Psoas muscle (tissue), 8 donors: Measurements from ENCODE around the gene SH3D19. TPM values are rescaled to one million over a fixed set of nuclear protein-coding genes. Genes with fewer than 3 reads are reported as not detected.

Experiments used
- ATAC-seq, 4 donors: fragments of 200-7000 bp; cut with Tn5 transposase; one replicate each; pipeline ENCODE4 v1.9.1; 2020; ENCODE audit warnings: moderate library complexity in 3 of 4, mild to moderate bottlenecking in 2 of 4
- DNase-seq, 2 donors: peaks; one replicate each; pipeline ENCODE4 v3.0.0-alpha.2; 2020
- H3K27ac ChIP-seq: fragments of 200-600 bp; one replicate; pipeline ENCODE4 v1.8.0; 2022
- H3K27me3 ChIP-seq, 3 donors: fragments of 200-600 bp in 1 of 3; one replicate each; pipeline versions ENCODE4 v1.6.1 to v1.8.0; 2013 to 2022; ENCODE audit warnings: low read length in 2 of 3, mild to moderate bottlenecking in 2 of 3, moderate library complexity in 1 of 3; ENCODE audit not compliant: insufficient read depth in 3 of 3
- H3K36me3 ChIP-seq, 2 donors: fragments of 200-600 bp in 1 of 2; one replicate each; pipeline versions ENCODE4 v1.6.1 to v1.8.0; 2013 to 2022; ENCODE audit warnings: low read depth in 1 of 2, mild to moderate bottlenecking in 1 of 2, moderate library complexity in 1 of 2; ENCODE audit not compliant: insufficient read depth in 1 of 2
- H3K4me1 ChIP-seq: fragments of 200-600 bp; one replicate; pipeline ENCODE4 v1.8.0; 2022
- H3K4me3 ChIP-seq: fragments of 200-600 bp; one replicate; pipeline ENCODE4 v1.8.0; 2022; ENCODE audit warnings: mild to moderate bottlenecking
- H3K9me3 ChIP-seq: fragments of 200-600 bp; one replicate; pipeline ENCODE4 v1.8.0; 2022
- WGBS, 3 donors: extraction: QIAGEN DNeasy Blood & Tissue Kit; methylation state at CpG; one replicate each; pipeline versions ENCODE4 v1.1.6 to v1.1.7; 2013; 5-methylcytosine and 5-hydroxymethylcytosine counted together
- intact Hi-C, 2 donors: fragments of 100-400 bp; cut with DNase I; formaldehyde crosslinking; loops; one replicate each; pipeline versions ENCODE4 v1.11.0 to v1.14.2; 2022
- long read RNA-seq, 2 donors: library from polyadenylated mRNA; unstranded; transcript quantifications; one replicate each; pipeline ENCODE4 v2.0.0, GENCODE V29; 2021
- polyA plus RNA-seq, 3 donors: library from polyadenylated mRNA; stranded (reverse); fragments of 200-250 nt; gene quantifications; one replicate each; pipeline ENCODE4 v1.2.3, GENCODE V29; 2013
- total RNA-seq, 4 donors: library from RNA; stranded (reverse); fragmentation: NEBNext Ultra II Directional in 2 of 4; extraction: Animal tissue kit (Norgen Biotek cat#: 25700) in 2 of 4; gene quantifications; one replicate each; pipeline versions ENCODE4 v1.2.1 to v1.2.4, GENCODE V29; 2021 to 2023
- TF ChIP-seq, protein P1 (sequence below): fragments of 200-600 bp; IDR thresholded peaks from one replicate; pipeline ENCODE4 v1.8.0; 2022; ENCODE audit warnings: antibody characterized with exemption
- donor health status: healthy with polysubstance abuse.
- donor health status: DM: no; HTN: no; CAD: no; lungs with moderate emphysema.
- donor health status: Bipolar disorder and iron deficiency.
- donor health status: healthy.
- donor health status: DM: yes; HTN: yes; CAD: no.
- donor health status: DM: no; HTN: no; CAD: no.
- donor health status: DM: no; HTN: no; CAD: no.
- donor health status: DM: yes; HTN: yes; CAD: no.

The SH3D19 gene, protein sequence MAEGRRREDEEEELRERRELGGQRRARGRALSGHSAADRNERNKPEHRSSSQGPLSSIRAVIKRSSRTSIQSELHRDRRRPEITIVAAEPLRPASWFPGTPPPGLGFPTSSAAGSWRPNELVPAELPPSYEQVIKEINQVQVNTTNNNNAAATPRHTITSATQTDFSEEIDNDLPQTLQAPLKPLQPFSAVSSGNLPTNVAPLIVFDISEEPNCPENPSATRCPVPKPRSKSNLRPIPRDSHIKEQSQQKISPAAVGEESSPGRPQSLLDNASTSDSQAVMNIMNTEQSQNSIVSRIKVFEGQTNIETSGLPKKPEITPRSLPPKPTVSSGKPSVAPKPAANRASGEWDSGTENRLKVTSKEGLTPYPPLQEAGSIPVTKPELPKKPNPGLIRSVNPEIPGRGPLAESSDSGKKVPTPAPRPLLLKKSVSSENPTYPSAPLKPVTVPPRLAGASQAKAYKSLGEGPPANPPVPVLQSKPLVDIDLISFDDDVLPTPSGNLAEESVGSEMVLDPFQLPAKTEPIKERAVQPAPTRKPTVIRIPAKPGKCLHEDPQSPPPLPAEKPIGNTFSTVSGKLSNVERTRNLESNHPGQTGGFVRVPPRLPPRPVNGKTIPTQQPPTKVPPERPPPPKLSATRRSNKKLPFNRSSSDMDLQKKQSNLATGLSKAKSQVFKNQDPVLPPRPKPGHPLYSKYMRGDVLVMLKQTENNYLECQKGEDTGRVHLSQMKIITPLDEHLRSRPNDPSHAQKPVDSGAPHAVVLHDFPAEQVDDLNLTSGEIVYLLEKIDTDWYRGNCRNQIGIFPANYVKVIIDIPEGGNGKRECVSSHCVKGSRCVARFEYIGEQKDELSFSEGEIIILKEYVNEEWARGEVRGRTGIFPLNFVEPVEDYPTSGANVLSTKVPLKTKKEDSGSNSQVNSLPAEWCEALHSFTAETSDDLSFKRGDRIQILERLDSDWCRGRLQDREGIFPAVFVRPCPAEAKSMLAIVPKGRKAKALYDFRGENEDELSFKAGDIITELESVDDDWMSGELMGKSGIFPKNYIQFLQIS
- total RNA-seq: 10 to 100 TPM; 26.9 to 59.0 (median 32.4) TPM
- polyA plus RNA-seq: 10 to 100 TPM in 2 of 3 donors, 1 to 10 TPM in 1; 7.0 to 15.9 (median 13.4) TPM
- long read RNA-seq, donor 1, partial matches to known transcripts: 5 of 12 reads
- long read RNA-seq, donor 1, other reads (novel, unspliced or antisense): 7 of 12 reads
- long read RNA-seq, donor 2, full-length matches to known transcripts: 5 of 29 reads
- long read RNA-seq, donor 2, partial matches to known transcripts: 9 of 29 reads
- long read RNA-seq, donor 2, other reads (novel, unspliced or antisense): 15 of 29 reads

DNA sequence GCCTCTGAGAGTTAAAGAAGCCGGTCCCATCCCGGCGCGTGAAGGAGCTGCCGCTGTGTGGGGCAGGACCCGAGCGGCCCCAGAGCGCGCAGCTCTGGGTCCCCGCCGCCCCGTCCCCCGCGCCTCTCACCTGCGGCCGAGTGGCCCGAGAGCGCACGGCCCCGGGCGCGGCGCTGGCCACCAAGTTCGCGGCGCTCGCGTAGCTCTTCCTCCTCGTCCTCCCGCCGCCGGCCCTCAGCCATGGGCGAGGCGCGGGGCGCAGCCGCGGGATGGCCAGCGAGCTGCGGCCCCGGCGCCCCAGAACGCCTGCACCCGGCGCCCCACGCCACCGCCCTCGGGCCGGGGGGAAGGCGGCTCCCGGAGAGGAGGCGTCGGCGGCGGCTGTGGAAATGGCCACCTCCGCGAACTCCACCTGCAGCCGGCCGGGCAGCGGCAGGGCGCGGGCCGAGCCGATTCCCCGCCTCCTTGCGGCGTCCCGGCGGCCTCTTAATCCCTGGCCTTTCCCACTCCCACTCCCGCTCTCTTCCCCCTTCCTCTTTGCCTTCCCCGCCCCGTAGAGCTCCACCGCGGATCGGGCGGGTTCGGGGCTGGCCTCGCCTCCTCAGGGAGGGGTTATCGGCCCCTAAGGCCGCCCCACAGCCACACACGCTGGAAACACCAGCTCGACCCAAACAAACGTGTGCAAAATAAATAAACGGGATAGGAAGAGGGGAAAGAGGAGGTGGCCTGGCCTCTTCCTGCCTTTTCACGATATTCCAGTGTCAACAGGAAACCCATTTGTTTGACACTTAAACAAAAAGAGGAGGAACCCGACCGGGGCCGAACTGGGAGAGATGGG lies at the start of gene SH3D19:
Gene SH3D19, minus strand, starts transcription at position 495 of the 838 bp plus-strand sequence. Its CDS starts 253 bp downstream, at position 242.
- ATAC-seq: peak; percentile 63 to 82 (median 73)
- TF ChIP-seq, protein P1, sequence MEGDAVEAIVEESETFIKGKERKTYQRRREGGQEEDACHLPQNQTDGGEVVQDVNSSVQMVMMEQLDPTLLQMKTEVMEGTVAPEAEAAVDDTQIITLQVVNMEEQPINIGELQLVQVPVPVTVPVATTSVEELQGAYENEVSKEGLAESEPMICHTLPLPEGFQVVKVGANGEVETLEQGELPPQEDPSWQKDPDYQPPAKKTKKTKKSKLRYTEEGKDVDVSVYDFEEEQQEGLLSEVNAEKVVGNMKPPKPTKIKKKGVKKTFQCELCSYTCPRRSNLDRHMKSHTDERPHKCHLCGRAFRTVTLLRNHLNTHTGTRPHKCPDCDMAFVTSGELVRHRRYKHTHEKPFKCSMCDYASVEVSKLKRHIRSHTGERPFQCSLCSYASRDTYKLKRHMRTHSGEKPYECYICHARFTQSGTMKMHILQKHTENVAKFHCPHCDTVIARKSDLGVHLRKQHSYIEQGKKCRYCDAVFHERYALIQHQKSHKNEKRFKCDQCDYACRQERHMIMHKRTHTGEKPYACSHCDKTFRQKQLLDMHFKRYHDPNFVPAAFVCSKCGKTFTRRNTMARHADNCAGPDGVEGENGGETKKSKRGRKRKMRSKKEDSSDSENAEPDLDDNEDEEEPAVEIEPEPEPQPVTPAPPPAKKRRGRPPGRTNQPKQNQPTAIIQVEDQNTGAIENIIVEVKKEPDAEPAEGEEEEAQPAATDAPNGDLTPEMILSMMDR: no peak
- WGBS, 3 donors: 1 to 2% (median 2%) methylated on average over 40 to 88 of the region's 88 CpGs
- peaks cover 4% of the 10 kb centered on the region for H3K4me1 ChIP-seq
- H3K9me3 ChIP-seq: no peaks in the 10 kb centered on the region
- peak within 1 kb of the TSS; percentile 87 for H3K4me3 ChIP-seq
- intact Hi-C loops: loop anchor here in 1 of 2 donors (10.0 kb wide), 1 partner anchor 51 kb away; the partner anchor contains the start of gene PRSS48
- H3K27me3 ChIP-seq: no peaks in the 10 kb centered on the region
- peak within 1 kb of the TSS; percentile 94 for H3K27ac ChIP-seq
- DNase-seq: peak; percentile 70 to 84
- H3K36me3 ChIP-seq: no peaks in the 10 kb centered on the region

DNA sequence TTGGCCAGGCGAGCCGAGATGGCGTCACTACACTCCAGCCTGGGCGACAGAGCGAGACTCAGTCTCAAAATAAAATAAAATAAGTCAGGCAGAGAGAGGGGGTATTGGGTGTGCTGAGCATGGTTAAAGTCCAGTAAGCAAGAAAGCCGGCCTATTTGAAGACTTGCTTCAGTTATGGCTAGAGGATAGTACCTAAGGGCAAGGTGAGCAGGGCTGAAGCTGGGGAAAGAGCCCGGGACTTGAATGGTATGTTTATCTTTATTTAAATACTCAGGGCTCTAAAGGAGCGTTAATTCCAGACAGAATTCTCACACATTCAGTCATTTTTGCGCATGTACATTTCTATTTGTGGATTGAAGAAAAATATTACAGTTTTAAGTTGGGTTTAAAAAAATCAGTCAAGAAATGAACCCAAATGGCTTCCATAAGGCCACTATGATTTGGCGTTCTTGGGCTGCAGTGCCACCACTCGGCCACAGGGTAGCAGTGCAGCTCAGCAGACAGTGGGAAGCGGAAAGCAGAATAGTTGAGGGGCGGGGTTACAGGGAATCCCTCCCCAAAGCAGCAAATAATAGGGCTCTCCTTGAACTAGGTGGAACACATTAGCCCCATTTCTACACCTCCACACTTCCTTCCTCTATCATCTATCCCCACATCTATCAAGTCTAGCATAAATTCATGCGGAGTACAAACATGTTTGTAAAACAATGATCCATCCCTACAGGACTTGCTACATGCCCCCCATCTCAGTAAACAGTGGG lies 37.2 kb upstream of the SH3D19 start:
- DNase-seq (peak; percentile 82 to 86), ATAC-seq (peak; percentile 96 to 99 (median 98))
- TF ChIP-seq, protein P1: peak; percentile 99
- intact Hi-C loops: loop anchor here (5.0 to 10.0 kb wide), 6 partner anchors 45 to 252 kb away; partner anchors contain the start of genes PRSS48 (in 2 of the 2) and FHIP1A (in 1 of the 2)
- H3K27me3 ChIP-seq: no peaks in the 10 kb centered on the region
- H3K9me3 ChIP-seq: no peaks in the 10 kb centered on the region
- peak overlapping the region; percentile 20 for H3K27ac ChIP-seq
- 43 to 50% (median 49%) methylated on average over 12 to 14 of the region's 14 CpGs for WGBS, 3 donors
- H3K4me3 ChIP-seq: no peak overlapping the region
- H3K36me3 ChIP-seq: no peaks in the 10 kb centered on the region
- peaks cover 3% of the 10 kb centered on the region for H3K4me1 ChIP-seq

DNA sequence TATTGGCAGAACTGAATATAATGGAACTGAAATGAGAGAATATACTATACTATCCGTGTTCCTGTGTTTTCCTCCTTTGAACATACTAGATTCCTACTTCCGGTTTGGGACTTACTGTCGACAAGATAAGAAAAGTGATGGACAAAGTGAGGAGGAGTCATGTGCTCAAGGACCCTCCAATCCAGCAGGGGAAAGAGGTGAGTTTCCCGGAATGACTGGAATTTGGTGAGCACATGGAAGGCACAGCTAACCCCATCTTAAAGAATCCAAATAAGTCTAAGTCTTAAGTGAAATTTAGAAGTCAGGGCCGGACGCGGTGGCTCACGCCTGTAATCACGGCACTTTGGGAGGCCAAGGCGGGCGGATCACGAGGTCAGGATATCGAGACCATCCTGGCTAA lies 36.6 kb upstream of the SH3D19 start:
- intact Hi-C loops: loop anchor here (5.0 to 10.0 kb wide), 6 partner anchors 45 to 253 kb away; partner anchors contain the start of genes PRSS48 (in 2 of the 2) and FHIP1A (in 1 of the 2)
- Histone ChIP-seq H3K4me3 (no peak overlapping the region), H3K9me3 (no peaks in the 10 kb centered on the region), H3K27me3 (no peaks in the 10 kb centered on the region), H3K36me3 (no peaks in the 10 kb centered on the region), H3K4me1 (peaks cover 3% of the 10 kb centered on the region), H3K27ac (no peak overlapping the region)
- TF ChIP-seq, protein P1: no peak
- WGBS, 3 donors: 90 to 93% (median 92%) methylated on average over 13 of the region's 13 CpGs
- no peak for DNase-seq
- ATAC-seq: no peak
